ENCODE data around the gene CCDC92B.

CCDC92B gene

DNA sequence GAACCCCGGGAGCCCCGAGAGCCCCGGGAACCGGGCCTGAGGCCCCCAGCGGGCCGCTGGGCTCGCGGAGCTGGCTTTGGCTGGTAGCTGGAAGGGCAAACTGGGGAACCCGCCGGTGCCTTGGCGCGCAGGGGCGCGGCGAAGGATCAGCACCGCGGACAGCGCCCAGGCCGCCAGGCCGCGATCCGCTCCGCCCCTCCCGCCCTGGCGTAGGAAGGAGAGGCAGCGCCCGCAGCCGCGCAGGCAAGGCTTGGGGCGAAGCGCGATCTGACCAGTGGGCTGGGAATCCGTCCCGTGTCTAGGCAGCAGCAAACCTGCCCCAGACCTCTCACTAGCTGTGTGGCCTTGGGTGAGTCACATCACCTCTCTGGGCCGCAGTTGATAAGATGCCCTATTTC is 331 bp upstream of the CCDC92B start:
- no peaks in the 10 kb centered on the region for H3K4me1 Mint-ChIP-seq
- H3K9me3 Mint-ChIP-seq = no peaks in the 10 kb centered on the region
- no peak overlapping the region for H3K4me3 Mint-ChIP-seq
- no peaks in the 10 kb centered on the region for H3K36me3 Mint-ChIP-seq
- H3K27me3 Mint-ChIP-seq = peaks cover 37% of the 10 kb centered on the region
- no peak overlapping the region for H3K27ac Mint-ChIP-seq

DNA sequence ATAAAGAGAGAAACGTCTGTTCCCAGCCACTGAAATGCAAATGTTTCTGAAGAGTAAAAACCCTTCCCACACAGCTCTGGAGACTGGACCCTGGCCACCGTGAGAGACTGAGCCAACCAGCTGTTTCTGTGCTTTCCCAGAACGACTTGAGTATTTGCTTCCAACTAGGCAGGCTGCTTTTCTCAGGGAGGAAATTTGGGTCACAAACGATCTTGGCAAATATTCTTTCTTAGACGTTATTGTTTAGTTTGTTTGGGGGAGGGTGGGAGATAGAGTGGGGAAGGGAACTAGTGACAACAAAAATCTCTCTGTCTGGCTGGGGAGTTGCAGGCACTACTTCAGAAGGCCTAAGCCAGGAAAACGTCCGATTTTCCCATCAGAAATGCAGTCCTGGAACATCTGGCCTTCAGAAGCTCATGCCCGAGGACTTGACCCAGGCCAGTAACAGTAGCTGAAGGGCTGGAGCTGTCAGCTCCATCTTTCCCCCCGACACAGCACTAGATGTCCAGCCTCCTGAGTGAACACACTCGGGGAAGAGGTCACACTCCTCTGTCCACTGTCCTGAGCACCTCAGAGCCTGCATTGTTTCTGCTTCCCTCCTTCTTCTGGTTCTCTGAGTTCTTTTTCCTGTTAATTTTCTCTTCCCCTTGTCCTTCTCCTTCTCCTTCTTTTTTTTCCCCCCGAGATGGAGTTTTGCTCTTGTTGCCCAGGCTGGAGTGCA is 4.0 kb downstream of the CCDC92B start:
- Mint-ChIP-seq H3K36me3 (peaks cover 2% of the 10 kb centered on the region), H3K4me3 (no peak overlapping the region), H3K9me3 (no peaks in the 10 kb centered on the region), H3K27me3 (peaks cover 35% of the 10 kb centered on the region), H3K4me1 (no peaks in the 10 kb centered on the region), H3K27ac (no peak overlapping the region)

GRCh38 chr17:2737693-2738092 is 11.8 kb downstream of the CCDC92B start:
- Mint-ChIP-seq H3K27me3 (peaks cover 6% of the 10 kb centered on the region), H3K9me3 (no peaks in the 10 kb centered on the region), H3K27ac (no peak overlapping the region), H3K36me3 (no peaks in the 10 kb centered on the region), H3K4me1 (no peaks in the 10 kb centered on the region), H3K4me3 (no peak overlapping the region)

GRCh38 chr17:2736956-2737355 is 12.5 kb downstream of the CCDC92B start:
- no peaks in the 10 kb centered on the region for H3K9me3 Mint-ChIP-seq
- H3K4me3 Mint-ChIP-seq = no peak overlapping the region
- peaks cover 4% of the 10 kb centered on the region for H3K27me3 Mint-ChIP-seq
- no peaks in the 10 kb centered on the region for H3K4me1 Mint-ChIP-seq
- H3K36me3 Mint-ChIP-seq = no peaks in the 10 kb centered on the region
- H3K27ac Mint-ChIP-seq = no peak overlapping the region

GRCh38 chr17:2735896-2736295 is 13.6 kb downstream of the CCDC92B start:
- no peaks in the 10 kb centered on the region for H3K9me3 Mint-ChIP-seq

GRCh38 chr17:2734939-2735338 is 14.5 kb downstream of the CCDC92B start:
- H3K27ac Mint-ChIP-seq = no peak overlapping the region
- H3K27me3 Mint-ChIP-seq = peaks cover 4% of the 10 kb centered on the region
- no peaks in the 10 kb centered on the region for H3K36me3 Mint-ChIP-seq
- H3K9me3 Mint-ChIP-seq = no peaks in the 10 kb centered on the region
- H3K4me1 Mint-ChIP-seq = no peaks in the 10 kb centered on the region
- no peak overlapping the region for H3K4me3 Mint-ChIP-seq

More at GRCh38 chr17:2735896-2736295, 13.6 kb downstream of the CCDC92B start:
- H3K36me3 Mint-ChIP-seq = no peaks in the 10 kb centered on the region
- peaks cover 4% of the 10 kb centered on the region for H3K27me3 Mint-ChIP-seq
- no peak overlapping the region for H3K4me3 Mint-ChIP-seq
- H3K4me1 Mint-ChIP-seq = no peaks in the 10 kb centered on the region
- H3K27ac Mint-ChIP-seq = no peak overlapping the region

- no peaks in the 10 kb centered on the region for H3K4me1 Mint-ChIP-seq
- no peaks in the 10 kb centered on the region for H3K36me3 Mint-ChIP-seq
- H3K9me3 Mint-ChIP-seq = no peaks in the 10 kb centered on the region
- H3K27ac Mint-ChIP-seq = no peak overlapping the region
- peaks cover 9% of the 10 kb centered on the region for H3K27me3 Mint-ChIP-seq
- no peak overlapping the region for H3K4me3 Mint-ChIP-seq
Observed at GRCh38 chr17:2731807-2732206, 17.6 kb downstream of the CCDC92B start.

DNA sequence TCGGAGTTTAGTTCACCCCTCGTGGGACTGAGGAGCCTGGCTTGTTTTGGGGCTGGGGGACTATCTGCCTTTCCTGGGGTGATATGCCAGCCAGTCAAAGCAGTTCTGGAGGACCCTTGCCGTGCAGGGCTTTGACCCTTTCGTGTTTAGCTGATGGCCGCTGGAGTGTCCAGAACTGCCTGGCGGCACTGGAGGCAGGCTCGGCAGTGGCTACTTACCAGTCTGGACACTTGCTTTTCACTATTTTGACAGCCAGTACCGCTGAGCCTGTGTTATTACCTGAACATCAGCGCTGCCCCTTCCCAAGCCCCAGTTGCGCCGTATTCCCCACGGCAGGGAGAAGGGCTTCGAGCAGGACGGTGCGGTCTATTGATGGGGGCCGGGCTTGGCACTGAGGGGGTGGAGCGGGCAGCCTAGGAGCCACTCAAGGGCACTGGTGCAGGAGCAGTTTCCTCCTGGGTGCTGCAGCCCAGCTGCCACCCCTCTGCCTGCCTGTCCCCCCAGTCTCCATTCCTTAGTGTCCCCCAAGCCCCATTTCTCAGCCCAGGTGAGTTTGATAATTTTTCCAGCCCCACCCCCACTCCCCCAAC is 18.6 kb downstream of the CCDC92B start:
- Mint-ChIP-seq H3K27me3 (peaks cover 9% of the 10 kb centered on the region), H3K4me1 (no peaks in the 10 kb centered on the region), H3K9me3 (no peaks in the 10 kb centered on the region), H3K36me3 (no peaks in the 10 kb centered on the region), H3K4me3 (no peak overlapping the region), H3K27ac (no peak overlapping the region)

GRCh38 chr17:2724784-2725164 is 24.7 kb downstream of the CCDC92B start:
- H3K36me3 Mint-ChIP-seq = no peaks in the 10 kb centered on the region
- peaks cover 10% of the 10 kb centered on the region for H3K27me3 Mint-ChIP-seq
- no peak overlapping the region for H3K4me3 Mint-ChIP-seq
- no peaks in the 10 kb centered on the region for H3K9me3 Mint-ChIP-seq
- no peak overlapping the region for H3K27ac Mint-ChIP-seq
- peaks cover 7% of the 10 kb centered on the region for H3K4me1 Mint-ChIP-seq

GRCh38 chr17:2723997-2724783 is 25.3 kb downstream of the CCDC92B start:
- H3K36me3 Mint-ChIP-seq = no peaks in the 10 kb centered on the region
- H3K27me3 Mint-ChIP-seq = peaks cover 10% of the 10 kb centered on the region
- peaks cover 7% of the 10 kb centered on the region for H3K4me1 Mint-ChIP-seq
- no peak overlapping the region for H3K4me3 Mint-ChIP-seq
- no peaks in the 10 kb centered on the region for H3K9me3 Mint-ChIP-seq
- H3K27ac Mint-ChIP-seq = no peak overlapping the region

DNA sequence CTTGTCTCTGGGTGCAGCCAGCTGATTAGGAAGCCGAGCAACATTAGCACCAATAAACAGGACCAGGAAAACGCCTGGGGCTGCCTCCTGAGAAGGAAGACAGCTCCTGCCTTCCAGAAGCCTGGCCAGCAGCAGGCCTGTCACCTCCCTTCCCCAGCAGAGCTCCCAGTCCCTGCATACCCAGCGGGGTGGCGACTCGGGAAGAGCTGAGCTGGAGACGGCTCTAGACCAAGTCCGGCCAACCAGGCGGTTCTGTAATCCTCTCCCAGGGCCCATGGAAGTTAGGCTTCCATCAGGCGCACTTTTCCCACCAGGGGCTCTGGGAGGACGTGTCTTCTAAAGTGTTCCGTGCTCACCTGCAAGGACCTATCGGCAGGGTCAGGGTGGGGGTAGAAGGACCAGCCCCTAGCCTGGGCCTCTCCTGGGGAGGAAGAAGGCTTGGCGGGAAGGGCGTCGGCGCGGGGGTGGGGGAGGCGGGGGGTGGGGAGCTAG is 25.9 kb downstream of the CCDC92B start:
- Mint-ChIP-seq H3K36me3 (no peaks in the 10 kb centered on the region), H3K4me1 (peaks cover 7% of the 10 kb centered on the region), H3K27me3 (peaks cover 10% of the 10 kb centered on the region), H3K9me3 (no peaks in the 10 kb centered on the region), H3K4me3 (no peak overlapping the region), H3K27ac (no peak overlapping the region)

DNA sequence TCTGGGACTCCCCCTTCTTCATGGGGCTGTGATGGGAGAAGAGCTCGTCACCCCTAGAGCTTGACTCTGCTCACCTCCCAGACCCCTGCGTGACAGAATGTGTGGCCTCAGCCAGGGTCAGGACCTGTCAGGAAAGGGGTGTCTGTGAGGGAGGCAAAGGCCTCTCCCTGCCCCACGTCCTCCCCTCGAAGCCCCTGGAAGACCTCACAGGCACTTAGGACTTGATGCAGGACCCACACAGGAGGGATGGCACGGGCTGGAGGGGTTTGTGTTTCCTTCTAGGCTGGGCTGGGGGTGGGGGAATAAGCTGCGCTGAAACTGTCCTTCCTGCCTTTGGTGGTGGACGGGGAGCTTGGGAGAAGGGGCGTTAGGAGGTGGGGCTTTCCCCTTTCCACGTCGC is 26.8 kb downstream of the CCDC92B start:
- peaks cover 10% of the 10 kb centered on the region for H3K27me3 Mint-ChIP-seq
- H3K27ac Mint-ChIP-seq = no peak overlapping the region
- no peaks in the 10 kb centered on the region for H3K36me3 Mint-ChIP-seq
- H3K4me3 Mint-ChIP-seq = no peak overlapping the region
- no peaks in the 10 kb centered on the region for H3K9me3 Mint-ChIP-seq
- peaks cover 7% of the 10 kb centered on the region for H3K4me1 Mint-ChIP-seq

- Mint-ChIP-seq H3K27me3 (peaks cover 5% of the 10 kb centered on the region), H3K9me3 (no peaks in the 10 kb centered on the region), H3K36me3 (no peaks in the 10 kb centered on the region), H3K4me1 (peaks cover 7% of the 10 kb centered on the region), H3K4me3 (no peak overlapping the region), H3K27ac (no peak overlapping the region)
Observed at GRCh38 chr17:2721603-2722002, 27.8 kb downstream of the CCDC92B start.

GRCh38 chr17:2719861-2720260 is 29.6 kb downstream of the CCDC92B start:
- no peaks in the 10 kb centered on the region for H3K27me3 Mint-ChIP-seq
- H3K27ac Mint-ChIP-seq = no peak overlapping the region
- no peaks in the 10 kb centered on the region for H3K9me3 Mint-ChIP-seq
- no peak overlapping the region for H3K4me3 Mint-ChIP-seq
- H3K4me1 Mint-ChIP-seq = no peaks in the 10 kb centered on the region
- no peaks in the 10 kb centered on the region for H3K36me3 Mint-ChIP-seq

GRCh38 chr17:2718150-2718938 is 31.1 kb downstream of the CCDC92B start:
- Mint-ChIP-seq H3K36me3 (no peaks in the 10 kb centered on the region), H3K27me3 (no peaks in the 10 kb centered on the region), H3K27ac (no peak overlapping the region), H3K4me3 (no peak overlapping the region), H3K9me3 (no peaks in the 10 kb centered on the region), H3K4me1 (no peaks in the 10 kb centered on the region)
